ENCODE results near the gene LYPD6.

LYPD6 gene

GRCh38 chr2:149348291-149348690 lies 17.9 kb downstream of the LYPD6 start:
- DNase-seq (ENCODE audit: low read depth): no peak
- no peak for TF ChIP-seq CTCF (IDR thresholded peaks at IDR 0.05; ENCODE audit: low read depth, low read length)
- TF ChIP-seq POLR2A (IDR thresholded peaks at IDR 0.05; ENCODE audit: extremely low read depth, insufficient read length): no peak
- no peak for TF ChIP-seq MAX (IDR thresholded peaks at IDR 0.05; ENCODE audit: low read depth, low read length)
- TF ChIP-seq MYC (IDR thresholded peaks at IDR 0.05; ENCODE audit: low read depth, low read length): no peak
- H3K4me3 ChIP-seq (ENCODE audit: low read depth, low read length): no peak overlapping the region

- TF ChIP-seq MYC (IDR thresholded peaks at IDR 0.05; ENCODE audit: low read depth, low read length) (no peak), MAX (IDR thresholded peaks at IDR 0.05; ENCODE audit: low read depth, low read length) (no peak), CTCF (IDR thresholded peaks at IDR 0.05; ENCODE audit: low read depth, low read length) (no peak)
Observed at GRCh38 chr2:149353421-149353820, 23.0 kb downstream of the LYPD6 start.

GRCh38 chr2:149355716-149356422 lies 25.5 kb downstream of the LYPD6 start:
- H3K4me3 ChIP-seq (ENCODE audit: low read depth, low read length): no peak overlapping the region
- TF ChIP-seq MAX (IDR thresholded peaks at IDR 0.05; ENCODE audit: low read depth, low read length) (no peak), POLR2A (IDR thresholded peaks at IDR 0.05; ENCODE audit: extremely low read depth, insufficient read length) (no peak), CTCF (IDR thresholded peaks at IDR 0.05; ENCODE audit: low read depth, low read length) (no peak), MYC (IDR thresholded peaks at IDR 0.05; ENCODE audit: low read depth, low read length) (no peak)
- no peak for DNase-seq (ENCODE audit: low read depth)

More at GRCh38 chr2:149353421-149353820, 23.0 kb downstream of the LYPD6 start:
- H3K4me3 ChIP-seq (ENCODE audit: low read depth, low read length): no peak overlapping the region
- DNase-seq (ENCODE audit: low read depth): no peak

- no peak for DNase-seq (ENCODE audit: low read depth)
- TF ChIP-seq MYC (IDR thresholded peaks at IDR 0.05; ENCODE audit: low read depth, low read length): no peak
- TF ChIP-seq CTCF (IDR thresholded peaks at IDR 0.05; ENCODE audit: low read depth, low read length): no peak
- no peak for TF ChIP-seq POLR2A (IDR thresholded peaks at IDR 0.05; ENCODE audit: extremely low read depth, insufficient read length)
- TF ChIP-seq MAX (IDR thresholded peaks at IDR 0.05; ENCODE audit: low read depth, low read length): no peak
- no peak overlapping the region for H3K4me3 ChIP-seq (ENCODE audit: low read depth, low read length)
Observed at GRCh38 chr2:149357058-149357457, 26.7 kb downstream of the LYPD6 start.

- TF ChIP-seq CTCF (IDR thresholded peaks at IDR 0.05; ENCODE audit: low read depth, low read length) (no peak), MYC (IDR thresholded peaks at IDR 0.05; ENCODE audit: low read depth, low read length) (no peak), MAX (IDR thresholded peaks at IDR 0.05; ENCODE audit: low read depth, low read length) (no peak), POLR2A (IDR thresholded peaks at IDR 0.05; ENCODE audit: extremely low read depth, insufficient read length) (no peak)
- DNase-seq (ENCODE audit: low read depth): no peak
- no peak overlapping the region for H3K4me3 ChIP-seq (ENCODE audit: low read depth, low read length)
Observed at GRCh38 chr2:149360106-149360505, 29.7 kb downstream of the LYPD6 start.

Data from NB4 (cell line).